Tibial artery (tissue), 4 donors: ENCODE data around the gene KSR1.

Source experiments
- DNase-seq, 2 donors: peaks; one replicate each; pipeline ENCODE4 v3.0.0-alpha.2; 2019
- H3K27ac ChIP-seq, 2 donors: fragments of 200-600 bp; sonication (generic) in 1 of 2; 1 replicate in 1 of 2; 2 replicates in 1 of 2; pipeline ENCODE4 v1.5.1; 2018 to 2019; ENCODE audit warnings: mild to moderate bottlenecking in 1 of 2
- H3K27me3 ChIP-seq, 2 donors: fragments of 200-600 bp; sonication (generic) in 1 of 2; one replicate each; pipeline versions ENCODE4 v1.5.1 to v1.6.0; 2016 to 2019
- H3K36me3 ChIP-seq, 3 donors: fragments of 200-600 bp; sonication (generic) in 2 of 3; one replicate each; pipeline ENCODE4 v1.5.1; 2016 to 2019; ENCODE audit warnings: mild to moderate bottlenecking in 2 of 3
- H3K4me1 ChIP-seq, 4 donors: fragments of 200-600 bp; sonication (generic) in 2 of 4; 1 replicate in 3 of 4; 2 replicates in 1 of 4; pipeline ENCODE4 v1.5.1; 2016 to 2019
- H3K4me3 ChIP-seq, 2 donors: fragments of 200-600 bp; sonication (generic) in 1 of 2; 1 replicate in 1 of 2; 2 replicates in 1 of 2; pipeline ENCODE4 v1.5.1; 2018 to 2019; ENCODE audit warnings: mild to moderate bottlenecking in 2 of 2
- H3K9me3 ChIP-seq, 3 donors: fragments of 200-600 bp; sonication (generic) in 1 of 3; one replicate each; pipeline ENCODE4 v1.5.1; 2016 to 2019
- intact Hi-C: fragments of 100-400 bp; cut with DNase I; formaldehyde crosslinking; loops from one replicate; pipeline ENCODE4 v1.15.0; 2023; ENCODE audit warnings: low total_unique reads
- TF ChIP-seq, protein P1 (sequence below), 2 experiments: fragments of 200-600 bp in 1 of 2; fragments of 450-650 bp in 1 of 2; IDR thresholded peaks; one replicate each; pipeline ENCODE4 v1.5.1; 2017 to 2019; ENCODE audit warnings: antibody characterized with exemption in 2 of 2, mild to moderate bottlenecking in 1 of 2, moderate library complexity in 1 of 2

Gene KSR1

DNA sequence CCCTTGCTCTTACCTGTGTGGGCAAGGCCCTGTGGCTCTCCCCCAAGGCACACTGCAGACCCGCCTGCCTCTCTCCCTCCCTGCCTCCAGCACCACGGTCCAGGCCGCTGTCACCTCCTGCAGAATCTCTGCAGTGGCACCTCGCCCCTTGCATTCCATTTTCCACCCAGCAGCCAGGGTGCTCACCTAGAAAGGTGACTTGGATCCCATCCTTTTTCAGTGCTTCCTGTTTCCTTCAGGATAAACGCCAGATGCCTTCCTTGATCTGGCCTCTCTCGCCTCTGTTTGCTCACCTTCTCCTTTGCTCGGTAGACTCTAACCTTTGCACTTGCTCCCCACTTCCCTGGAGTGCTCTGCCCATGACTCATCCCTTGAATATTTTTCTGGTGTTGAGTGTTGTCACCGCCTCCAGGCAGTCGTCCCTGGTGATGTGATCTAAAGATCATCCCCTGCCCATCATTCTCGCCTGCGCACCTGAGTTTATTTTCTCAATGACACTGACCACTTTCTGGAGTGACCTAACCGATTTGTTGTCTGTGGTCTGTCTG lies 95.5 kb downstream of the KSR1 start:
- intact Hi-C loops = no loop called here
- peaks cover 0 to 44% (median 21%) of the 10 kb centered on the region in 4 donors for H3K4me1 ChIP-seq
- H3K9me3 ChIP-seq = no peaks in the 10 kb centered on the region
- TF ChIP-seq, protein P1, sequence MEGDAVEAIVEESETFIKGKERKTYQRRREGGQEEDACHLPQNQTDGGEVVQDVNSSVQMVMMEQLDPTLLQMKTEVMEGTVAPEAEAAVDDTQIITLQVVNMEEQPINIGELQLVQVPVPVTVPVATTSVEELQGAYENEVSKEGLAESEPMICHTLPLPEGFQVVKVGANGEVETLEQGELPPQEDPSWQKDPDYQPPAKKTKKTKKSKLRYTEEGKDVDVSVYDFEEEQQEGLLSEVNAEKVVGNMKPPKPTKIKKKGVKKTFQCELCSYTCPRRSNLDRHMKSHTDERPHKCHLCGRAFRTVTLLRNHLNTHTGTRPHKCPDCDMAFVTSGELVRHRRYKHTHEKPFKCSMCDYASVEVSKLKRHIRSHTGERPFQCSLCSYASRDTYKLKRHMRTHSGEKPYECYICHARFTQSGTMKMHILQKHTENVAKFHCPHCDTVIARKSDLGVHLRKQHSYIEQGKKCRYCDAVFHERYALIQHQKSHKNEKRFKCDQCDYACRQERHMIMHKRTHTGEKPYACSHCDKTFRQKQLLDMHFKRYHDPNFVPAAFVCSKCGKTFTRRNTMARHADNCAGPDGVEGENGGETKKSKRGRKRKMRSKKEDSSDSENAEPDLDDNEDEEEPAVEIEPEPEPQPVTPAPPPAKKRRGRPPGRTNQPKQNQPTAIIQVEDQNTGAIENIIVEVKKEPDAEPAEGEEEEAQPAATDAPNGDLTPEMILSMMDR (IDR thresholded peaks at IDR 0.05) = no peak
- H3K27me3 ChIP-seq = no peaks in the 10 kb centered on the region
- no peak overlapping the region for H3K4me3 ChIP-seq
- no peaks in the 10 kb centered on the region for H3K36me3 ChIP-seq
- no peak for DNase-seq
- no peak overlapping the region for H3K27ac ChIP-seq

DNA sequence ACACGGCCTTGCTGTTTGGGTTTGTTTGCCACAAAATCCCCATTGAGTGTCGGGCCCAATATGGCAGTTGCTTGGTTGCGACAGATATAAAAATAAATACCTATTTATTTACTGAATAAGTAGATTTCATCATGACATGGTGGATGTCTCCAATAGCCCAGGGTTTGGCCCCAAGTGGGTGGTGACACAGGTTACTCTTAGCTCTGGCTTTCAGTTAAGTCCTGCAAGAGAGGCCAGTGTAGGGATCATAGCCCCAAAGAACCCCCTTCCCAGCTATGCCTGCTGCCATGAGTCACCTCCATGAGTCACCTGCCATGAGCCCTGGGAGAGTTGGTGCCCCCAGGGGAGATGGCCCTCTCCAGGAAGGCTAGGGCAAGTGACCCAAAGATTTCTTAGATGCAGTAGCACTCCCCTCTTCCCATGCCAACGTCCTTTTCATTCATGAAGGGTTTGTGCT lies 96.1 kb downstream of the KSR1 start:
- no peak for DNase-seq
- TF ChIP-seq, protein P1 (IDR thresholded peaks at IDR 0.05) = no peak
- Histone ChIP-seq H3K27ac (no peak overlapping the region), H3K9me3 (no peaks in the 10 kb centered on the region), H3K27me3 (no peaks in the 10 kb centered on the region), H3K4me1 (peaks cover 0 to 47% (median 22%) of the 10 kb centered on the region in 4 donors), H3K36me3 (no peaks in the 10 kb centered on the region), H3K4me3 (no peak overlapping the region)
- intact Hi-C loops = no loop called here

- no peak overlapping the region for H3K4me3 ChIP-seq
- intact Hi-C loops = no loop called here
- no peak for DNase-seq
- H3K36me3 ChIP-seq = no peaks in the 10 kb centered on the region
- no peak overlapping the region for H3K27ac ChIP-seq
- H3K9me3 ChIP-seq = no peaks in the 10 kb centered on the region
- H3K4me1 ChIP-seq = peaks cover 0 to 47% (median 22%) of the 10 kb centered on the region in 4 donors
- TF ChIP-seq, protein P1 (IDR thresholded peaks at IDR 0.05) = no peak
- H3K27me3 ChIP-seq = no peaks in the 10 kb centered on the region
Observed at GRCh38 chr17:27553019-27553511, 96.8 kb downstream of the KSR1 start.

GRCh38 chr17:27554152-27554551 lies 97.9 kb downstream of the KSR1 start:
- peaks cover 0 to 46% (median 23%) of the 10 kb centered on the region in 4 donors for H3K4me1 ChIP-seq
- no peak overlapping the region for H3K4me3 ChIP-seq
- TF ChIP-seq, protein P1 (IDR thresholded peaks at IDR 0.05) = no peak
- intact Hi-C loops = no loop called here
- no peaks in the 10 kb centered on the region for H3K27me3 ChIP-seq
- no peaks in the 10 kb centered on the region for H3K9me3 ChIP-seq
- no peak overlapping the region for H3K27ac ChIP-seq
- DNase-seq = no peak
- no peaks in the 10 kb centered on the region for H3K36me3 ChIP-seq

DNA sequence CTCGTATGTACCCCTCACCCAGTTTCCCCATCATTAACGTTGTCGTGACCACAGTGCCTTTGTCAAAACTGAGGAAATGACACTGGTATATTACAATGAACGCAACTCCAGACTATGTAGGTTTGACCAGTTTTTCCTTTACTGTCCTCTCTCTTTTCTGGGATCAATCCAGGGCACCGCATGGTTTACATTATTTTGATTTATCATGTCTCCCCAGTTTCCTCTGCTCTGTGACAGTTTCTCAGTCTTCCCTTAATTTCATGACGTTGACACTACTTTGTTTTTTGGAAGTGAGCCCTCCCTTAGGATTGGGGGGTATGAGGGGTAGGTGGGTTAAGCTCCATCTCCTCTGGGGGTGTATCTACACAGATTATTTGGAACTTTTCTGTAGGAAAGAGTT lies 98.7 kb downstream of the KSR1 start:
- H3K27ac ChIP-seq = no peak overlapping the region
- H3K27me3 ChIP-seq = no peaks in the 10 kb centered on the region
- no peaks in the 10 kb centered on the region for H3K9me3 ChIP-seq
- TF ChIP-seq, protein P1 (IDR thresholded peaks at IDR 0.05) = no peak
- no peak for DNase-seq
- H3K4me3 ChIP-seq = no peak overlapping the region
- peaks cover 0 to 45% (median 30%) of the 10 kb centered on the region in 4 donors for H3K4me1 ChIP-seq
- H3K36me3 ChIP-seq = no peaks in the 10 kb centered on the region
- intact Hi-C loops = no loop called here
